Muscle of leg (tissue), 16 donors: ENCODE results near the gene ALKBH7. TPM values are rescaled to one million over a fixed set of nuclear protein-coding genes. Genes with fewer than 3 reads are reported as not detected.

ENCODE experiments used
- DNase-seq: peaks from one replicate; pipeline ENCODE4 v3.0.0; 2013
- H3K27ac ChIP-seq: one replicate; pipeline ENCODE4 v1.5.1; 2013; ENCODE audit warnings: mild to moderate bottlenecking, low read length, control low read depth
- H3K27me3 ChIP-seq: one replicate; pipeline ENCODE4 v1.6.1; 2013; ENCODE audit warnings: low read length; ENCODE audit not compliant: control insufficient read depth, insufficient read depth
- H3K36me3 ChIP-seq: one replicate; pipeline ENCODE4 v1.6.1; 2013; ENCODE audit warnings: low read length; ENCODE audit not compliant: control insufficient read depth, insufficient read depth
- H3K4me1 ChIP-seq: one replicate; pipeline ENCODE4 v1.6.1; 2013; ENCODE audit warnings: low read length; ENCODE audit not compliant: control insufficient read depth, insufficient read depth
- H3K4me3 ChIP-seq: one replicate; pipeline ENCODE4 v1.5.1; 2013; ENCODE audit warnings: low read length, control low read depth
- H3K9me3 ChIP-seq: replicated peaks from 2 replicates; pipeline ENCODE4 v1.6.1; 2013; ENCODE audit warnings: low read depth, low read length; ENCODE audit not compliant: control insufficient read depth
- WGBS: methylation state at CpG from one replicate; pipeline ENCODE4 v1.1.5; 2013; ENCODE audit warnings: missing lambda C conversion rate; ENCODE audit not compliant: insufficient coverage; 5-methylcytosine and 5-hydroxymethylcytosine counted together
- long read RNA-seq, 11 donors: transcript quantifications; one replicate each; lab custom pipeline, GENCODE V29; 2026
- polyA plus RNA-seq, 8 donors: library from polyadenylated mRNA; unstranded; fragments of 120-200 nt; gene quantifications; one replicate each; pipeline versions ENCODE4 v1.2.1 to v1.2.3, GENCODE V29; 2013; ENCODE audit warnings: inconsistent platforms in 1 of 8, low replicate concordance in 1 of 8; ENCODE audit not compliant: insufficient read length in 8 of 8, insufficient read depth in 1 of 8
- total RNA-seq: library from RNA; stranded (reverse); fragments of 120-200 nt; gene quantifications from one replicate; pipeline ENCODE4 v1.2.4, GENCODE V29; 2013

ALKBH7 gene
- total RNA-seq, result 99.9 TPM
- 100 to 1,000 TPM in 4 of 8 donors, 10 to 100 TPM in 4; 73.9 to 157 (median 101) TPM for polyA plus RNA-seq
- long read RNA-seq, donor 1, transcript ALKBH7-201 (4 exons, 1,332 nt), result major isoform, 52 of 55 reads
- long read RNA-seq, donor 1, partial matches to known transcripts, result 0 of 55 reads
- long read RNA-seq, donor 1, other reads (novel, unspliced or antisense), result 0 of 55 reads
- long read RNA-seq, donor 2, transcript ALKBH7-201 (4 exons, 1,332 nt), result major isoform, 6 of 6 reads
- long read RNA-seq, donor 2, partial matches to known transcripts, result 0 of 6 reads
- long read RNA-seq, donor 2, other reads (novel, unspliced or antisense), result 0 of 6 reads
- long read RNA-seq, donor 3, transcript ALKBH7-201 (4 exons, 1,332 nt), result major isoform, 107 of 131 reads
- long read RNA-seq, donor 3, partial matches to known transcripts, result 22 of 131 reads
- long read RNA-seq, donor 3, other reads (novel, unspliced or antisense), result 0 of 131 reads
- long read RNA-seq, donor 4, transcript ALKBH7-201 (4 exons, 1,332 nt), result major isoform, 82 of 100 reads
- long read RNA-seq, donor 4, partial matches to known transcripts, result 16 of 100 reads
- long read RNA-seq, donor 4, other reads (novel, unspliced or antisense), result 0 of 100 reads
- long read RNA-seq, donor 5, transcript ALKBH7-202 (4 exons, 603 nt), result minor isoform, 7 of 244 reads
- long read RNA-seq, donor 5, transcript ALKBH7-201 (4 exons, 1,332 nt), result major isoform, 209 of 244 reads
- long read RNA-seq, donor 5, partial matches to known transcripts, result 25 of 244 reads
- long read RNA-seq, donor 5, other reads (novel, unspliced or antisense), result 0 of 244 reads
- long read RNA-seq, donor 6, transcript ALKBH7-201 (4 exons, 1,332 nt), result major isoform, 210 of 270 reads
- long read RNA-seq, donor 6, transcript ALKBH7-202 (4 exons, 603 nt), result minor isoform, 5 of 270 reads
- long read RNA-seq, donor 6, partial matches to known transcripts, result 54 of 270 reads
- long read RNA-seq, donor 6, other reads (novel, unspliced or antisense), result 0 of 270 reads
- long read RNA-seq, donor 7, transcript ALKBH7-202 (4 exons, 603 nt), result minor isoform, 7 of 139 reads
- long read RNA-seq, donor 7, transcript ALKBH7-201 (4 exons, 1,332 nt), result major isoform, 108 of 139 reads
- long read RNA-seq, donor 7, partial matches to known transcripts, result 23 of 139 reads
- long read RNA-seq, donor 7, other reads (novel, unspliced or antisense), result 0 of 139 reads
- long read RNA-seq, donor 8, transcript ALKBH7-202 (4 exons, 603 nt), result minor isoform, 6 of 80 reads
- long read RNA-seq, donor 8, transcript ALKBH7-201 (4 exons, 1,332 nt), result major isoform, 61 of 80 reads
- long read RNA-seq, donor 8, partial matches to known transcripts, result 13 of 80 reads
- long read RNA-seq, donor 8, other reads (novel, unspliced or antisense), result 0 of 80 reads
- long read RNA-seq, donor 9, transcript ALKBH7-201 (4 exons, 1,332 nt), result major isoform, 70 of 85 reads
- long read RNA-seq, donor 9, partial matches to known transcripts, result 12 of 85 reads
- long read RNA-seq, donor 9, other reads (novel, unspliced or antisense), result 0 of 85 reads
- long read RNA-seq, donor 10, transcript ALKBH7-201 (4 exons, 1,332 nt), result major isoform, 109 of 138 reads
- long read RNA-seq, donor 10, transcript ALKBH7-202 (4 exons, 603 nt), result minor isoform, 5 of 138 reads
- long read RNA-seq, donor 10, partial matches to known transcripts, result 21 of 138 reads
- long read RNA-seq, donor 10, other reads (novel, unspliced or antisense), result 0 of 138 reads
- long read RNA-seq, donor 11, transcript ALKBH7-201 (4 exons, 1,332 nt), result major isoform, 96 of 106 reads
- long read RNA-seq, donor 11, partial matches to known transcripts, result 7 of 106 reads
- long read RNA-seq, donor 11, other reads (novel, unspliced or antisense), result 0 of 106 reads

- DNase-seq, result peak; percentile 100
- WGBS, result under 1% methylated on average over 47 of the region's 47 CpGs
- Histone ChIP-seq H3K4me1 (peaks cover 26% of the 10 kb centered on the region), H3K27me3 (no peaks in the 10 kb centered on the region), H3K9me3 (no peaks in the 10 kb centered on the region), H3K4me3 (peak within 1 kb of the TSS; percentile 81), H3K27ac (peak within 1 kb of the TSS; percentile 99), H3K36me3 (peaks cover 34% of the 10 kb centered on the region)
Measured at GRCh38 chr19:6372594-6373095, at the start of gene ALKBH7. Gene ALKBH7, plus strand, starts transcription at chr19:6372794. Its CDS starts 27 bp downstream, at chr19:6372821.

GRCh38 chr19:6324757-6325156, 47.8 kb upstream of the ALKBH7 start:
- Histone ChIP-seq H3K27ac (no peak overlapping the region), H3K4me3 (no peak overlapping the region), H3K9me3 (no peaks in the 10 kb centered on the region), H3K4me1 (no peaks in the 10 kb centered on the region), H3K27me3 (no peaks in the 10 kb centered on the region), H3K36me3 (no peaks in the 10 kb centered on the region)
- no peak for DNase-seq
- WGBS, result 57% methylated on average over 4 of the region's 4 CpGs

GRCh38 chr19:6325614-6326013, 47.0 kb upstream of the ALKBH7 start:
- H3K27ac ChIP-seq, result no peak overlapping the region
- no peaks in the 10 kb centered on the region for H3K36me3 ChIP-seq
- 81% methylated on average over 3 of the region's 4 CpGs for WGBS
- DNase-seq, result no peak
- no peaks in the 10 kb centered on the region for H3K27me3 ChIP-seq
- H3K9me3 ChIP-seq, result no peaks in the 10 kb centered on the region
- no peaks in the 10 kb centered on the region for H3K4me1 ChIP-seq
- no peak overlapping the region for H3K4me3 ChIP-seq

- WGBS, result 58% methylated on average over 3 of the region's 5 CpGs
Measured at GRCh38 chr19:6326815-6327214, 45.8 kb upstream of the ALKBH7 start.

GRCh38 chr19:6333439-6333838, 39.2 kb upstream of the ALKBH7 start, which contains the start of gene ACER1:
Gene ACER1, minus strand, starts transcription at chr19:6333612. Its CDS starts 61 bp downstream, at chr19:6333551.
- H3K4me1 ChIP-seq, result no peaks in the 10 kb centered on the region
- no peak for DNase-seq
- WGBS, result 75% methylated on average over 15 of the region's 17 CpGs
- no peaks in the 10 kb centered on the region for H3K36me3 ChIP-seq
- no peaks in the 10 kb centered on the region for H3K27me3 ChIP-seq
- no peak within 1 kb of the TSS for H3K27ac ChIP-seq
- H3K9me3 ChIP-seq, result no peaks in the 10 kb centered on the region
- H3K4me3 ChIP-seq, result no peak within 1 kb of the TSS

More at GRCh38 chr19:6326815-6327214, 45.8 kb upstream of the ALKBH7 start:
- DNase-seq, result no peak
- Histone ChIP-seq H3K4me3 (no peak overlapping the region), H3K27ac (no peak overlapping the region), H3K4me1 (no peaks in the 10 kb centered on the region), H3K9me3 (no peaks in the 10 kb centered on the region), H3K27me3 (no peaks in the 10 kb centered on the region), H3K36me3 (no peaks in the 10 kb centered on the region)

- WGBS, result 100% methylated on average over 3 of the region's 6 CpGs
- H3K36me3 ChIP-seq, result no peaks in the 10 kb centered on the region
- DNase-seq, result no peak
- H3K9me3 ChIP-seq, result no peaks in the 10 kb centered on the region
- H3K4me1 ChIP-seq, result no peaks in the 10 kb centered on the region
- H3K4me3 ChIP-seq, result no peak overlapping the region
- no peaks in the 10 kb centered on the region for H3K27me3 ChIP-seq
- no peak overlapping the region for H3K27ac ChIP-seq
Measured at GRCh38 chr19:6334490-6335285, 37.9 kb upstream of the ALKBH7 start.

GRCh38 chr19:6340493-6341201, 31.9 kb upstream of the ALKBH7 start:
- H3K27me3 ChIP-seq, result no peaks in the 10 kb centered on the region
- WGBS, result 57% methylated on average over 5 of the region's 14 CpGs

GRCh38 chr19:6343462-6343861, 29.1 kb upstream of the ALKBH7 start:
- Histone ChIP-seq H3K27me3 (no peaks in the 10 kb centered on the region), H3K9me3 (no peaks in the 10 kb centered on the region), H3K36me3 (no peaks in the 10 kb centered on the region), H3K27ac (no peak overlapping the region), H3K4me1 (no peaks in the 10 kb centered on the region), H3K4me3 (no peak overlapping the region)
- DNase-seq, result no peak
- WGBS, result 94% methylated on average over 1 of the region's 1 CpG

More at GRCh38 chr19:6340493-6341201, 31.9 kb upstream of the ALKBH7 start:
- Histone ChIP-seq H3K4me3 (no peak overlapping the region), H3K27ac (no peak overlapping the region), H3K9me3 (no peaks in the 10 kb centered on the region), H3K4me1 (no peaks in the 10 kb centered on the region), H3K36me3 (no peaks in the 10 kb centered on the region)
- DNase-seq, result no peak
